HG03521 (cell line): ENCODE results near the gene FBLN2.

Experiments used
- ATAC-seq: cut with Tn5 transposase; IDR thresholded peaks from one replicate; pipeline ENCODE4 v1.9.1; 2021; ENCODE audit warnings: mild to moderate bottlenecking, moderate library complexity; ENCODE audit not compliant: unreplicated experiment

The FBLN2 gene

DNA sequence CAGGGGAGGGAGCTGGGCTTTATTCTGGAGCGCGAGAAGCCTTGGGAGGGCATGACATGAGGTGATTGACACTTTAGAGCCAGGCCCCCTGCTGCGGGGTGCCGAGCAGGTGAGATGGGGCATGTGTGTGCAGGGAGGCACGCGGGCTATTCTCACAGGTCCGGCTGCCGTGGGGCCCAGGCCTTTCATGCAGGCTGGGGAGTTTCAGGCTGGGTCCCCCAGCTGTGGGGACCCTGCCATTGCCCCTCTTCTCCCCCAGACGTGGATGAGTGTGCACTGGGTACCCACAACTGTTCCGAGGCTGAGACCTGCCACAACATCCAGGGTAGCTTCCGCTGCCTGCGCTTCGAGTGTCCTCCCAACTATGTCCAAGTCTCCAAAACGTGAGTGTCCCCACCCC lies 87.3 kb downstream of the FBLN2 start:
- no peak for ATAC-seq

DNA sequence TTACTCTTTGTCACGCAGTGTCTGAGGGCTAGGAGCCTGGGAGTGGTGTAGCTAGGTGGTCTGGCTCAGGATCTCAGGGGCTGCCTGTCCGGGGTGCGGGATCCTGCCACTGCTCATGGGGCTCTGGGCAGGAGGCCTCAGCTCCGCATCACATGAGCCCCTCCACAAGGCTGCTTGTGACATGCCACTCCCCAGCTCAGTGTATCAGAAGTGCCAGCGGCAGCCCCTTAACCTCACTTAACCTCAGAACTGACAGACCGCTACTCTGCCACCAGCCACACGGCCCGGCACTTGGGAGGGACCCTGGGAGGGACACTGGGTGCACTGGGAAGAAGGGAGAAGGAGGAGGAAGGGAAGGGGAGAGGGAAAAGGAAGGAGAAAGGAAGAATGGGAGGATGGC lies 87.9 kb downstream of the FBLN2 start:
- ATAC-seq: no peak

DNA sequence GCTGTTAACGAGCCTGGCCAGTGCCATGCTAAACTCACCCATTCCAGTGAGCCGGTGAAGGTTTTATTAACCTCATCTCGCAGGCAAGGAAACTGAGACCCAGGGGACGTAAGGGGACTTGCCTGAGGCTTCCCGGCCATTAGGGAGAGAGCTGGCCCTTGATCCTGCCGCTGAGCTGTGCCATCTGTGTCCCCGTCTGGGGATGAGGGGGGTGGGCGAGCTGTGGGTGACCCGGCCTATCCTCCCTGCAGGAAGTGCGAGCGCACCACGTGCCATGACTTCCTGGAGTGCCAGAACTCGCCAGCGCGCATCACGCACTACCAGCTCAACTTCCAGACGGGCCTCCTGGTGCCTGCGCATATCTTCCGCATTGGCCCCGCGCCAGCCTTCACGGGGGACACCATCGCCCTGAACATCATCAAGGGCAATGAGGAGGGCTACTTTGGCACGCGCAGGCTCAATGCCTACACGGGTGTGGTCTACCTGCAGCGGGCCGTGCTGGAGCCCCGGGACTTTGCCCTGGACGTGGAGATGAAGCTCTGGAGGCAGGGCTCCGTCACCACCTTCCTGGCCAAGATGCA lies 88.5 kb downstream of the FBLN2 start:
- no peak for ATAC-seq

DNA sequence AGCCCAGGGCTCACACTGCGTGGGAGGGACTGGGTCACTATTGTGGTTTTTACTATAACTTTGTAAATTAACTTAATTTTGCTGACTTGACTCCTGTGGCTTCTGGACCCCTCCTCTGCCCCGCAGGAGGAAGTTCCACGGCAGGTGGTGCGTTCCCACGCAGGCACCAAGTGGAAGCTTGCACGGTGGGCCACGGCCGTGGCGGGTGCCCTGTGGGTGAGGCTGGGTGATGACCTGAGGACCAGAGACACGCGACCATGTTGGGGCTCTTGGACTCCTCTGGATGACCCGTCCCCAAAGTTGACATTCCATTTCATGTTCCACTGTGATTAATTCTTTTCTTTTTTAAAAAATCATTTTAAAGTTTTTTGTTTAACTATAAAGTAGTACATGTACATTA lies 89.0 kb downstream of the FBLN2 start:
- no peak for ATAC-seq

DNA sequence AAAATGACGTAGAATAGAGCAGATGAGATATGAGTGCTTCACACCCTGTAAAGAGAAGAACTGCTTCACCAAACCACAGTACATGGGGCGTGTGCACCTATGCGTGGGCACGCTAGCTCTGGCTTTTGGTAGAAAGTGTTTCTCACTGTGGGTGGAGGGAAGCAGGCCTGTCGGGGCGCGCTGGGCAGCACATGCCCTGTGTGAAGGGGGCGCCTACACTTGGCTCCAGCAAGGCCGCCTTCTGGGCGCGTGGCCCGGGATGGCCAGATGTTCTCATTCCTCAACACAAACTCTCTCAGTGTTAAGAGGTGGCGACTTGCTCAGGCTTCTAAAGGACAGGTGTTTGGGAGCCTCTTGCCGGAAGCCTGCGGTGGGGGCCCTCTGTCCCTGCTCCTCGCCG lies 90.0 kb downstream of the FBLN2 start:
- ATAC-seq: no peak

DNA sequence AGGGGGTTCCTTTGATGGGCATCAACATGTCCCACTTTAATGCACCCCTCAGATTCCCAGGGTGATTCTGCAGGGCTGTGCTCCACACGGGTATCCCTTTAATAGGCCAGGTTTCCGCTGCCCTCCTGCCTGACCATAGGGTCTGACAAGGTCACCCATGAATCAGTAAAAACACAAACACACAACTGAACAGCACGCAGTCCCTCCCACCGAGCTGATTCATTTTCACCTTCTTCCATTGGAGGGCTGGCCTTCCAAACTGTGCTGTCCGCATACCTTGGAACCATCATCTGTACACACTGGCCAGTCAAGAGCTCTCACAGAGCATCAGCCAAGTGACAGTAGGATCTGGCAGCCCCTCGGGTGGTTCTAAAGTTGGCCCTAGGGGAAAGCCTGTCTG lies 93.7 kb downstream of the FBLN2 start:
- no peak for ATAC-seq

DNA sequence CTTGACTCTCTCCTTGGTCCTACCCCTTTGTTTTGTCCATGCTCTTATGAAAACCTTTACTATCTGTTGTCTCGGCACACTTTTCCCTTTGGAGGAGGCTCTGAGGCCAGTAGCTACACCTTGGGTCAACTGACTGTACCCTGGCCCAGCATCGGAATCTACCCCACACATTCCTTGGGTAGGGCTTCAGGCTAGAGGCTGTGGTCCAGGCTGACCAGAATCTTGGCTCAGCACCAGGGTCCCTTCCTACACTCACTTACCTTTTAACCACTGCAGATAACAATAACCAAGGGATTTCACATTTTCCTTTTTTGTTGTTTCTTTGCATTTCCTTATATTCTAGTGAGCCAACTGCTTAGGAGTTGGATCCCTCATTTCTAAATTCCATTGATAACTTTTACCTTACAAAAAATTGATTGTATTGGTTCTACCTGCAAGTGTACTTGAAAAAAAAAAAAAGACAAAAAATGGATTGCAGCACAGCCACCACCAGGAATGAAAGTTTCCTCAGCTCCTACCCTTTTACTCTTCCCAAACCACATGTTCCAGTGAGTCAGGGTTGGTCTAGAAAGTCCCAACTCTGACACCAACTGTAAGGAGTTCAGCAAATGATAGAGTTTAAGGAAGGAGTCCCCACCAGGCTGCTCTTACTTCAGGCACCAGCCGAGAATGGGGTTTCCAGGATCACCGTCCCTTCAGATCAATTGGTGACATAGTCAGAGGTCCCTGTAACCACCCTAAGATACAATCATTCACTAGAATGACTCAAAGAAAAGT lies 95.6 kb downstream of the FBLN2 start:
- ATAC-seq: no peak

DNA sequence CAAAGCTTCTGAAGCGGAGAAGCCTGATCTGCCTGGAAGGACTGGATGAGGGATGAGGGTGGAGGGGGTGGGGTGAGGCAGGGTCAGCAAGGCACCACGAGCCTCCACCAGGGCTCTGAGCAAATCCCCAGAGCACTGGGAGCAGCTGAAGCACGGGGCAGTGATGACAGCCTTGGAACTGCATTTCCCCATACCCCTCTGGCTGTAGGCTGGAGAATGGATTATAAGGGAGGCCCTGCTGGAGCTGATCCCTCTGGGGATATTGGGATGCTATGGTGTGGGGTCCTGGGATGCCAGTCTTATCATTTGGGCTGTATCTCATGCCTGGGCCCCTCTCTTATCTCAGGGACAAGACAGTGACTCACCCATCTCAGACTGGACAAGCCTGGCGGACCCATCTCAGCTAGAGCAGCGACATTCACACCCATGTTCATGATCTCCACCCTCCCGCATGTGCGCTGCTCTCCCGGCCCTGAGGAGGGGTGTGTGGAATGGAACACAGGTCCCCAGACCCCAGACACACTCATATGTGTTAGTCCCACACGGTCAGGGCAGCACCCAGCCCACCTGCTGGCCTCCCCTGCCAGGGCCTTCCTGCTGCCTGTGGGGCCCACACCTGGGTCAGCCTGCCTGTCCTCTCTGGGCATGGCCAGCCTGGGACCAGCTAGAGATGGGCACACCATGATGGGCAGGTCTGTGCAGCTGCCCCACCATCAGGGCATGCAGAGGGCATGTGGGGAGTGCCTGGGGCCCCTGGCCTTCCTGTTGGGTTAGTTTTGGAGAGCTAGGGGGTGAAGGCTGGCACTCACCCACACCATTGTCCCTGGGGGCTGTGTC lies 97.1 kb downstream of the FBLN2 start:
- no peak for ATAC-seq

DNA sequence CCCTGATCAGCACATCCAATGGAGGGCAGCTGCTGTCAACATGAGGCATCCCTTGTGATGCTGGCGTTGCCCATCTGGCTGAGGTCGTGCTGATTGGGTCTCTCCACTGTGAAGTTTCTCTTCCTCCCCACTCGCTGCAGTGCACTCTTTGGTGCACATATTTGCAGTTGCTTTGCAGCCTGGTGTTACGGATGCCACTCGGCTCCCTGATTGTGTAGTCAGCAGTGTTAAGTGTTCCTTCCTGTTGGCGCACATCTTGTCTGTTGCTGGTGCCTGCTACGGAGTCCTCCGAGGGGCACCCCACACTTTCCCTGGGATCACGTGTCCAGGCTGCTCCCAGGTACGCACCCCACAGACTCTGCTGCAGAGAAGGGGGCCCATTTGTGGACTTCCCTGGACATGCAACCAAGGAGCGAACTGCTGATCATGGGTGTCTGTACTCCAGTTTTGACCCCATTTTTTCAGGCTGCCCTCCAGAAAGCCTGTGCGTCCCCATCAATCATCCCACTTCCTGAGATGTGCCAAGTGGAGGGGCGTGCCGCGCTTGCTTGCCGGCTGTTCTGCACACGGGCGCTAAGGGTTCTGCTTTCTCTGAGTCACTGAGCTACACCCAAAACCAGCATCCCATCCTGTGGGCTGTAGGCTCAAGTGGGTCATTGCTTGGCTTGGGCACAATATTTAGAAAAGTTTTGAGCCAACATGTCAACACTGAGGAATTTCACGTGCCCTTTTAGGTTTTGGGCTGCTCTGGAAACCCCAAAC lies 98.6 kb downstream of the FBLN2 start:
- no peak for ATAC-seq

DNA sequence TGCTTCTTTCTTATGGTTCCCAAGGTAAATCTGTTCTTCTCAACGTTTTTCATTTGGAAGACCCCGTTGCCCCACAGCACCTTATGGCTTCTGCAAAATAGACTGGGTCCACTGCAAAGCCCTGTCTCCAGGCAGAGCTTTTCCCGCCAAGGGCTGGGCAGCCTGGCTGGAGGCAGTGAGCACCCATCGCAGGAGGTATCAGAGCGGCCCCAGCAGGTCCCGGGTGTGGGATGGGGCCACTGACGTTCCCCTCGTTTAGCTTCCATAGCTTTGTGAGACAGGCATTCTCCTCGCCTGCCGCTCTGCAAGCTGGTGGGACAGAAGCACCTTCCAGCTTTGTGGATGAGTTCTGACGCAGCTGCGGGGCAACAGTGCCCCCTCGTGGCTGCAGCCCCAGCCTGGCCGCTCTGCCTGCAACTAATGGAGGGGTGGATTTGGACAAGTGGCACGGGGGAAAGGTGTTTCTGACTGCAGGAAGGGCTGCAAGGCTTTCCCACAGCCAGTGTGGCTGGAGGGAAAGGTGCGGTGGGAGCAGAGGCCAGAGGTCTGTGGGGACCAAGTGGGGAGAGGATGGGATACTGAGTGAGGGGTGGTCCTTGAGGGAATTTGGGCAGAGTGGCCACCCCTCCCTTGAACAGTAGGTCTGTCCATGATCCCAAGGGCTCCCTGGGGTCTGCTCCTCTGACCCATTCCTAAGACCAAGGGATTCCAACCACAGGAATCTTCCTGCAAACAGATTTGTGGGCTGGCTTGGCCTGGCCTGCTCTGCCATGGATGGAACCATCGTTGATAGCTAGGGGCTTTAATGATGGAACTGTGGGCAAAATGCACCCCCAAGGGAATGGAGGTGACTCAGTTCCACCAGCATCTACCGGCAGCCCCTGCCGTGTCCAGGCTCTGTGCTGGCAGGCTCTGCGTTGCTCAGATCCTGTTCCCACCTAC lies 99.4 kb downstream of the FBLN2 start:
- ATAC-seq: no peak

DNA sequence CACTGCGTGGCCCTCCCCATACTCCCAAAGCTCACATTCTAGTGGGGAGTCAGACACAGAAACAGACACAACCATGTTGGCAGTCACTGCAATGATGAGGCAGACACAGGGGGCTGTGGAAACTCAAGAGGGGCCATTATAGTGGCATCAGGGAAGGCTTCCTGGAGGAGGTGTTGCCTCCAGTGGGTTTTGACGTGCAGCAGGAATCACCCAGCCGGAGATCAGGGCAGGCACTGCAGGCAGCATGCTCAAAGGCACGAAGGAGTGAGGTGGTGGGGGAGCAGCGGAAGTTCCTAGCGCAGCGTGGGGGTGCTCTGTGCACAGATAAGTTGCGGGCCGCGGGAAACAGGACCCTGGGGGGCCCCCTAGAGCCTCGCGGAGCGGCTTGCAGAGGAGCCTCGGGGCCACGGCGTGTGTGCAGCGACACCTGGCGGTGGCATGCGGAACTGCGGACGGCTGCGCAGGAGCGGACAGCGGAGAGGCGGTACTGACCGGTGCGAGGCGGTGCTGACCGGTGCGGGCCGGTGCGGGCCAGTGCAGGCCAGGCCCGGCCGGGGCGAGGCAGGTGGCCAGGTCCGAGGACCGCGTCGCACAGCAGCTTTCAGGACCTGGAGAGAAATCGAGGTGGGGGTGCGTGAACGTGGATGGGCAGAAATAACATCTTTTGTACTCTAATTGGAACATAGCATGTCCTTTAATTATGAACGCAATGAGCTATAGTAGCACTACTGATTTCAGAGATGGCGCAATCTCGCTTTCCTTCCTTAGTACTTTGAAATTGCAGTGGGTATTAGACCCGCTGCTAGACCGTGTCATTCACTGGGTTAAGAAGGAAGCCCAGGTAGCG lies 101.5 kb downstream of the FBLN2 start:
- peak; percentile 45 for ATAC-seq

DNA sequence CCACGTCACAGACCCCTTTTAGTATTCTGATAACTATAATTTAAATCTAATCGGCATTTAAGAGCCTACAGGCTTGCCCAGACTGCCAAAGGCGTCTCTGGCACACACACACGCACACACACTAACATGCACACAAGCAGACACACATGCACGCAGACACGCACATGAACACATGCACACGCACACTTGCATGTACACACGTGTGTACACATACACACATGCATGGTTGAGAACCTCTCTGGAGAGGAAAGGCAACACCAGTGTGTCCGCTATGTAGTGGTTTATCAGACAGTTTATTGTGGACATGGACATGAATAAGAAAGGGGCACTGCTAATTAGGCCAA lies 102.1 kb downstream of the FBLN2 start:
- no peak for ATAC-seq

DNA sequence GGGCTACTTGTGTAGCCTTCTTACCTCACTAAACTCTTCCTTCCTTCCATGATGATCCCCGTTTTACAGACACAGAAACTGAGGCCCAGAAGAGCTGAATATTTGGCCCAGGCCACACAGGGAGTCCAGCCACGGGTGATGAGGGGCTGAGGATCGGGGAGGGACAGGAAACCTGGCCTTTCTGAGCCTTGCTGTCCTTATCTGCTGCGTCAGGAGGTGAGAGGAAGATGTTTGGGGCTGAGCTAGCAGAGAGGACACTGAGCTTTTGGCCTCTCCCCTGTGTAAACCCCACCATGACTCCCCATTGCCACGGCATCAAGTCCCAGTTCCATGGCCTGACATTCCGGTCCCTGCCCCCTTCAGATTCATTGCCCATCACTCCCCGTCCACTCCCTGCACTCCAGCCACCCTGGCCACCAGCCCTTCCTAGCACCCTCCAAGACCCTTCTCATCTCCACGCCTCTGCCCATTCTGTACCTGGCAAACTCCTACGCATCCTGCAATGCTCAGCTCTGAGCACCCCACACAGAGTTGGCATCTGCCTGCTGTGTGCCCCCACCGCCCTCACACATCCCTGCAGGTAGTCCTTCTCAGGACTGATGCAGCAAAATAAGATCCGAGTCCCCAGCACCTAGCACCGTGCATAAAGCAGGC lies 103.0 kb downstream of the FBLN2 start:
- no peak for ATAC-seq

DNA sequence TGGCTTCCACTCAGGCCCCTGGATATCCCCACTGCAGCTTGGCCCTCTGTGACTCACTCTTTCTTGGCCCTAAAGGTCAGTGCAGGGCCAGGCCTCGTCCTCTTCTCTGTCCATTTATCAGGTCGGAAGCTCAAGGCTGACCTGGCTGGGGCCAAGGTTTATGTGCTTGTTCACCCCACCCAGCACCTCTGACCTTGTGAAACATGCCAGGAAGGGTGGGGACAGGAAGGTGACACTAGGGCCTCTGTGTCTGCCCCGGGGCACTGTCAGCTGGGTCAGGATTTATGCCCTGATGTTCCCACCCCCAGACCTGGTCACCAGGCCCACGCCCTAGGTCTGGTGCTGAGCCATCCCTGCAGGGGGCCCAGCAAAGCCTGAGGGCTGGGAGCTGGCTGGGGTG lies 103.8 kb downstream of the FBLN2 start:
- ATAC-seq: no peak

DNA sequence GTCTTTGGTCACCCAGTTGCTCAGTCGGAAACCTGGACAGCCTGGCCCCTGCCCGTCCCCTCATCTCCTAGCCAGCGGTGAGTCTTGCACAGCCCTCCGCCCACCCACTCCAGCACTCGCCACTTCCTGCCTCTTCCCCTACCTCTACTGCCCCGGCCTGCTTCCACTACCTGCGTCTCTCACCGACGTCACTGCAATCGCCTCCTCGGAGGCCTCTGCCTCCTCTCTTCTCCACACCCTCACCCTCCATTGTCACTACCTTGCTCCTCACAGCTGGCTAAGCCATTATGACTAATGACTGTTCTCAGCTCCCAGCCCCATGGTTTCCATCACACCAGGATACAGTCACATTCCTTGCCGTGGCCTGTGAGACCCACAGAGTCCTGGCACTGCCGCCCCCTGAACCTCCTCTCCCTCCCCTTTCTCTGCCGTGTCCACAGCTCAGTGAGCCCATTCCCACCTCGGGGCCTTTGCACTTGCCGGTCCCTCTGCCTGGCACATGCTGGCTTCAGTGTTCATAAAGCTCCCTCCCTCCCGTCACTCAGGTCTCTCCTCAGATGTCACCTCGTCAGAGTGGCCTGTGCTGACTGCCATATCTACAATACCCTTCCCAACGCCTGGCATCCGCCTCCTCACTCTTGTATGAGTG lies 104.8 kb downstream of the FBLN2 start:
- ATAC-seq: no peak

DNA sequence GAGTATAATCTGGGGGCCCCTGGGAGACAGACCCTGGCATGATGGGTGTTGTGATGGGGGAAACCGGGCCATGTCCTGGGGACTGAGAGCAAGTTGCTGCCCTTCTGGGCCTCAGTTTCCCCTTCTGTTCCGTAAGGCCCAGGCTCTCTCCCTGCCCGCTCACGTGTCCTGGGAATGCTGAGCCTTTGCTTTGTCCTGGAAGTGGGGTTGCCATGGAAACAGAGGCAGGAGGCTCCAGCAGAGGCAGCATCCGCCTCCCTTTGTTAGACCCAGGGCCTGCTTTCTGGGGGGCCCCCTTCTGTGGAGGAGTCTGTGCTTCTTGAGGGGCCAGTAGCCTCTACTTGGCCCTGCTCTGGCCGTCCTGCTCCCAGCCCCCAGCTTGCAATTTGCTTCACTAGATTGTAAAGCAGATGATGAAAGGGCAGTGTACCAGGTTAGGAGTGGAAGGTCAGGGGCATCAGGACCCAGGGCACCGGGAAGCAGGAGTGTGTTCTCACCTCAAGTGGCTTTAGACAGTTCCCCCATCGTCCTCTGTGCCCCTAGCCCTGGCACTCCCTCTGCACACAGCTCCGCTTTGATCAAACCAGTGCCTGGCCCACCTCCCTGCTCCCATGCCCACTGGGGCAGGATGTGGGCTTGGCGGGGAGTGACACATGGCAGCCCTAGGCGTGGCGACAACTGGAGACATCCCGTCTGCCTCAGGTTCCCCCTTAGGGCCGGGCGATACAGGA lies 105.6 kb downstream of the FBLN2 start:
- ATAC-seq: no peak

DNA sequence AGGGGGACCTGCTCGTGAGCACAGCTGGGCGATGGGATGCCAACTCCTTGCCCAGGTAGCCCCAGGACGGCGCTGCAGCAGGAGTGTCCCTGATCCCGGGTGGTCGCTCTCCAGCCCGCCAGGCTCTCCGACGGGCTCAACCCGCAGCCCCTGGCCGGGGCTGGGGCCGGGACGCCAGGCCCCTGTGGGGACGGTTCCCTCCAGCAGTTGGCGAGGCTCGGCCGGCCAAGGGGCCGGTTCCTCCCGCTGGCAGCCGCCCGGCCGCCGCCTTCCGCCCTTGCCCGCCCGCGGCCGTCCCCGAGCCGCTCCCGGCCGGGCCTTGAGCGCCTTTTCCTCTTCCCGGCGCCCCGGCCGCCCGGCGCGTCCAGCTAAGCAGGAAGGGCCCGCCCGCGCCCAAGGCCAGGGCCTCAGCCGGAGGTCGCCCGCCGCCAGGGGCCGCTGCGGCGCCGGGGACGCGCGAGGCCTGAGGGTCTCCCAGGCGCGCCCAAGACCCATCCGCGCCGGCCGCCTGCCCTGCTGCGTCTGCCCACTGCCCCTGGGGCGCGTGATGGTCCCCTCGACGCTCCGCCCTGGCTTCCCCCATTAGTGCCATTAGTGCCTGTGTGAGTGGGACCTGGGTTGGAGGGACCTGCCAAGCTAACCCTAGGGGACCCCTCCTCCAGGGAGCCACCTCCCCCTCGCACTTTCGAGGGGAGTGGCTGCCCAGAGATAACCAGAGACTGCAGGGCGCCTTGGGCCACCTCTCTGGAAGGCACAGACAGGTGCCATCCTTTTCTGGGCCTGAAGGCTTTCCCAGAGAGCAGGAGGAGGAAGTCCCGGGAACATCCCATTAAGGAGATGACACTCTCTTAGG lies 106.4 kb downstream of the FBLN2 start:
- no peak for ATAC-seq
